Activated T-cell treated with anti-CD3 and anti-CD28 coated beads, Interleukin-2, amount 50 U/mL, for 4 hours (primary cell): ENCODE measurements around the gene RAB14. TPM values are rescaled to one million over a fixed set of nuclear protein-coding genes. Genes with fewer than 3 reads are reported as not detected.

Source experiments
- ATAC-seq, 2 donors: fragments of 200-7000 bp; cut with Tn5 transposase; one replicate each; pipeline ENCODE4 v1.10.0; 2021
- DNase-seq: peaks from one replicate; pipeline ENCODE4 v3.0.0-alpha.2; 2020
- H3K27me3 Mint-ChIP-seq: one replicate; pipeline ENCODE4 v1.8.0; 2021; ENCODE audit warnings: low read depth, mixed read lengths
- H3K36me3 Mint-ChIP-seq: one replicate; pipeline ENCODE4 v1.8.0; 2022; ENCODE audit warnings: mixed read lengths; ENCODE audit not compliant: insufficient read depth
- H3K4me1 Mint-ChIP-seq: one replicate; pipeline ENCODE4 v1.8.0; 2021; ENCODE audit warnings: low read depth, mixed read lengths
- H3K4me3 Mint-ChIP-seq: one replicate; pipeline ENCODE4 v1.8.0; 2021; ENCODE audit warnings: mild to moderate bottlenecking, moderate library complexity, mixed read lengths
- H3K9me3 Mint-ChIP-seq: one replicate; pipeline ENCODE4 v1.8.0; 2021; ENCODE audit warnings: mixed read lengths
- total RNA-seq, 3 donors: library from RNA; stranded (reverse); gene quantifications; one replicate each; pipeline ENCODE4 v1.2.1, GENCODE V29; 2021

RAB14 gene
- total RNA-seq, 3 donors from 2014 or later: 53.9 to 60.5 (median 59.6) TPM

DNA sequence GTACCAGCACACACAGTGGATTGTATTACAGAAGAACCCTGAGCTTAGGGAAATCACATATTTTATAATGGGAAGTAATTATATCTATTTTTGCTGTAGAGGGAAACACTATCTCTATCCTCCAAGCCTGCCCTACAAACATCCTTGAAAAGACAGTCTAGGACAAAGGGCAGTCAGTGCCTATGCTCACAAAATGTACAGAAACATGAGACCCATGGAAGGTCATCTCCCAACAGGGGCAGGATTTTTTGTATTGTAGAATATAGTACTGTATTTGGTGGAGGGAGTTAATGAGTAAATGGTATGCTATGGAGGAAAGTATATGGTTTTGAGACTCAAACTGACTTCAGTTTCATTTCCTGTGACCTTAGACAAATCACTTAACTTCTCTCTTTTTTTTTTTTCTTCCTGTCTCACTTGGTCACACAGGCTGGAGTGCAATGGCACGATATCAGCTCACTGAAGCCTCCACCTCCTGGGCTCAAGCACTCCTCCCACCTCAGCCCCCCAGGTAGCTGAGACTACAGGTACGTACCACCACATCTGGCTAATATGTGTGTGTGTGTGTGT is 5.8 kb upstream of the RAB14 start:
- Mint-ChIP-seq H3K9me3 (no peaks in the 10 kb centered on the region), H3K4me3 (no peak overlapping the region), H3K27me3 (no peaks in the 10 kb centered on the region), H3K36me3 (peaks cover 3% of the 10 kb centered on the region), H3K4me1 (peaks cover 22% of the 10 kb centered on the region)
- ATAC-seq: peak in 1 of 2 donors; percentile 38
- DNase-seq: no peak

DNA sequence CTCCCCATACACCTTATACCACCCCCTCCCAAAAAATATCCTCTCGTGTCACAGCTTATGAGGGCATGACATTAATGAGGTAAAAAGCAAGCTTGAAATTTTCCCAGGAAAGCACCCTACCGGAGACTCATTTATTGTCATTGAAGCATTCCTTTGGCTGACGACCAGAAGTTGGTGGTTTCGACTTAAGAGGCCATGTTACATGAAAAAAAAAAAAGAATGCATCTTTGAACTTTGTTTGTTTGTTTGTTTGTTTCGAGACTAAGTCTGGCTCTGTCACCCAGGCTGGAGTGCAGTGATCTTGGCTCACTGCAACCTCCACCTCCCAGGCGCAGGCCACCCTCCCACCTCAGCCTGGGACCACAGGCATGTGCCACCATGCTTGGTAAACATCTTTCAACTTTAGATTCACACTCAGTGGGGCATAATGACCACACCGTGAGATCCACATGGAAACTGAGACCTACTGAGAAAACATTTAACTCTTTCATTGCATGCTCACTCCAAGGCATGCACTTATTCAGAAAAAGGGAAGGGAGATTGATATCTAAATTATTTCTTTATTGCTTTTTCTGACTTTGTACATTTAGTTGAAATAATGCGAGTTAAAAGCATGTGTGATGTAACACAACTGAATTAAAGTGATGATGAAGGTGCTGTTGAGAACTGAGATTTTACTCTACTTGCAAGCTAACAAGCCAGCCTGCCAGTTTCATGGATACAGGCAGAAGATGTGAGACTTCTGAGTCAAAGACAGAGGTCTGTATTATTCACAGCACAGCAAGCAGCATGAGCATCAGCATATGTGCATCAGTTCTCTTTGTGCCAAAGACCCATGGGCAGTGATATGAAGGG is 5.1 kb upstream of the RAB14 start:
- Mint-ChIP-seq H3K9me3 (no peaks in the 10 kb centered on the region), H3K4me1 (peaks cover 28% of the 10 kb centered on the region), H3K27me3 (no peaks in the 10 kb centered on the region), H3K36me3 (peaks cover 3% of the 10 kb centered on the region), H3K4me3 (no peak overlapping the region)
- no peak for DNase-seq
- ATAC-seq: peak; percentile 39 to 44

DNA sequence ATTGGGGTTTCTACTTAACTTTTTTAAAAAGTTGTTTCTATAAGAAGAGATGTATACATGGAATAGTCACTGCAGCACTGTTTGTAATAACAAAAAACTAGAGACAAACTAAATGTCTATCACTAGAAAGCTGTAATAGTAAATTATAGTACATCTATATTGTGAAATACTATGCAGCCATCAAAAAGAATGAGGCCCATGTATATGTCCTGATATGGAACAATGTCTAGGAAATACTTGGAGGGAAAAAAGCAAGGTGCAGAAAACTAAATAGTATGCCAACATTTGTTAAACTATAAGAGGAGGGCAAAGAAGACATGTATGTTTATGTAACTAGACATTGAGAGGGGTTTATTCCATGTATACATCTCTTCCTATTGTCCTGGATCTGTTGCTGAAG is 2.9 kb upstream of the RAB14 start:
- ATAC-seq (no peak), DNase-seq (no peak)
- Mint-ChIP-seq H3K4me1 (peaks cover 34% of the 10 kb centered on the region), H3K9me3 (no peaks in the 10 kb centered on the region), H3K36me3 (peaks cover 5% of the 10 kb centered on the region), H3K4me3 (no peak overlapping the region), H3K27me3 (no peaks in the 10 kb centered on the region)

DNA sequence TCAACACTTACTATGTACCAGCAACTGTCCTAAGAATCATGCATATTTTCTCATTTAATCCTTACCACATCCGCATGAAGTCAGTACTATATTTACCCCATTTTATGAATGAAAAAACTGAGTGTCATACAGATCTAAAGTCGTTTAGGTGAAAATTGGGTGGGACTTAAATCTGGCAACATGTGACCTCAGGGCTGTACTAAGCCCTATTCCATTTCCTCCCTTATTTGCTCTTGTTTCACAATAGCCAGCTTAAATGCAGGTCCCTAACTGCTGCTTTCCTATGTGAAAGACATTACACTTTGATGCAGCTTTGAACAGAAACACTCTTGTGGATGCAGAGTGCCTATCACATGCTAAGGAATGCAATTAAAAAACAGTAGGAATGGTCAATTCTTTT is 2.5 kb upstream of the RAB14 start:
- Mint-ChIP-seq H3K36me3 (peaks cover 5% of the 10 kb centered on the region), H3K9me3 (no peaks in the 10 kb centered on the region), H3K27me3 (no peaks in the 10 kb centered on the region), H3K4me1 (peaks cover 39% of the 10 kb centered on the region), H3K4me3 (no peak overlapping the region)
- ATAC-seq (no peak), DNase-seq (no peak)

DNA sequence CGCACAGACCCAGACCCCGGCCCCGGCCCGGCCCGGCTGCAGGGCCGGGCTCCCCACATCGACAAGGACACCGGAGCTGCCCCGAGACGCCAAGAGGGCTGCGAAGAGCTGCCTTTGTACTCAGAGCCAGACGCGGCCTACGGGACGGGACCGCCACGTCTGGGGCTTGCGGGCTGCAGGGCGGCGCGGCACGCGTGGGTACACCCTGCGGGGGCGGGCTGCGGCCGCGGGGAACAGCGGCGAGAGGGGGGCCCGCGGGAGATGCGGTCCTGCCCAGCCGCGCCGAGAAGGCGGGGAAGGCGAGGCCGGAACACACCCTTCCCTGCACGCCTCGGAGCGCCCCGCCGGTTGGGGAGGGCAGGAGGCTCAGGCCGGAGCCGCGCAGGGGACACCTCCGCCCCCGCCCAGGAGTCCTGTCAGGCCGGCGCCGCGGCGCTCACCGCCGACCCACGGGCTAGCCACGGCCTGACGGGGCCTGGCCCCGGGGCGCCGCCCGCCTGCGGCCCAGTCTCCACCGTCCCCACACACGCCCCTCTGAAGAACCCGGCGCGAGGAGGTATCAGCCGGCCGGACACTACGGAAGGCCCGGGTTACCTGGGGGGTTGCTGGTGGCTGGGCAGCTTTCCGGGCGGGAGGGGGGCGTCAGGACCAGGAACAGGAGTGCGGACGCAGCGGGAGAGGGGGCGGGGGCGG is 478 bp downstream of the RAB14 start:
- Mint-ChIP-seq H3K4me1 (peaks cover 46% of the 10 kb centered on the region), H3K27me3 (no peaks in the 10 kb centered on the region), H3K9me3 (no peaks in the 10 kb centered on the region), H3K4me3 (peak overlapping the region; percentile 95), H3K36me3 (peaks cover 4% of the 10 kb centered on the region)
- ATAC-seq (peak; percentile 34 to 49), DNase-seq (peak; percentile 35)

DNA sequence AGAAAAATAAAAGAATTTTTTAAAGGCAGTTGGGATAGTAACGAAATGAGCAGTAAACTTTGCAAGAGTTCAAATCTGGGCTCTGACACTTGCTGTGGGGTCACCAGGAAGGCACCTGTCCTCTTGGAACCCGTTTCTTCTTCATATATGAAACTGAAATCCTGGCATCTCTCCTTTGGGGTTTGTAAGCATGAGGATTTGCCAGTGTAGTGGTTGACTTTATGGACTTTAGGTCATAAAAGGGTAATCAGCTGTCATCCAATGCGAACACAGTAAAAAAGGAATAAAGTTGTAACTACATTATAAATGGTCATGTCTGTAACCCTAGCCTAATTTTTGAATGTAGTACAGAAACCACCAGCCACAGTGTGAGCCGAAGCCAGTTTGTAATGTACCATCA is 1.3 kb downstream of the RAB14 start:
- ATAC-seq (no peak), DNase-seq (no peak)
- peak overlapping the region; percentile 95 for H3K4me3 Mint-ChIP-seq
- H3K4me1 Mint-ChIP-seq: peaks cover 55% of the 10 kb centered on the region
- no peaks in the 10 kb centered on the region for H3K27me3 Mint-ChIP-seq
- H3K9me3 Mint-ChIP-seq: no peaks in the 10 kb centered on the region
- H3K36me3 Mint-ChIP-seq: peaks cover 4% of the 10 kb centered on the region

DNA sequence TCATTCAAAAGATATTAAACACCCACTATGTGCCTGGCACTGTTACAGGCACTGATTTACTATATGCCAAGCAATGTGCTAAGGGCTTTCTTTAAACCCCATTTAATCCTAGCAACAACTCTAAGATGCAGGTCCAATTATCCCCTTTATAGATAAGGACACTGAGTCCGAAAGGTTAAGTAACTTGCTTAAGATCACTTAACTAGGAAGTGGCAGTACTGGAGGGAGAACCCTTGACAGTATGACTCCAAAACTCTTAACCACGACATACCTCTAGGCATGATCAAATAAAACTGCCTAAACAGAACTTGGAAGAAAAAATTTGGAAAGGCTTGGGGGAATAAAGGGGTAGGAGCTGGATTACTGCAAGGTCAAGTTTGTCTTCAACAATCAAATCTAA is 1.7 kb downstream of the RAB14 start:
- ATAC-seq (no peak), DNase-seq (no peak)
- Mint-ChIP-seq H3K27me3 (no peaks in the 10 kb centered on the region), H3K36me3 (peaks cover 4% of the 10 kb centered on the region), H3K9me3 (no peaks in the 10 kb centered on the region), H3K4me1 (peaks cover 59% of the 10 kb centered on the region), H3K4me3 (peak overlapping the region; percentile 95)

DNA sequence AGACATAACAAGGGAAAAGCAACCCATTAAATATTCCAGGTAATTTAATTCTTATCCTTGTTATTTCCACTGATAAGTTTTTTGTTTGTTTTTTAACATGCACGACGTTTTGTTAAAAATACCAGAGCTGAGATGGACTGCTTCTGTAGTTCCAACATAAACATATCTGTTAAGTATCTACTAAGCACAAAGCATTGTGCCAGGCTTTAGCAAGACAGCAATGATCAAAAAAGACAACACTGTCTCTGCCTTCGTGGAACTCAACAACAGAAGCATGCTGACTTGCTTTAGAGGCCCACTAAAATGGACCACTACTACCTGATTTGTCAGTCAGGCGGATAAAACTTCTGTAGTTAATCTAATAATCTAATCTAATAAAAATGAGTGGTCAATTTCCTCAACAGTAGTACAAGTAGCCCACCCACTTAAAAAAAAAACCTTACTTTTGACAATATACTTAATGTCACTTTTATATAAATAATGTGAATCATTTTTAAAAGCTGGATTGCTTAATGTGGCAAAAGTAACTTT is 3.1 kb downstream of the RAB14 start:
- no peak for ATAC-seq
- DNase-seq: no peak
- Mint-ChIP-seq H3K9me3 (no peaks in the 10 kb centered on the region), H3K4me1 (peaks cover 66% of the 10 kb centered on the region), H3K4me3 (peak overlapping the region; percentile 95), H3K27me3 (no peaks in the 10 kb centered on the region), H3K36me3 (peaks cover 4% of the 10 kb centered on the region)

DNA sequence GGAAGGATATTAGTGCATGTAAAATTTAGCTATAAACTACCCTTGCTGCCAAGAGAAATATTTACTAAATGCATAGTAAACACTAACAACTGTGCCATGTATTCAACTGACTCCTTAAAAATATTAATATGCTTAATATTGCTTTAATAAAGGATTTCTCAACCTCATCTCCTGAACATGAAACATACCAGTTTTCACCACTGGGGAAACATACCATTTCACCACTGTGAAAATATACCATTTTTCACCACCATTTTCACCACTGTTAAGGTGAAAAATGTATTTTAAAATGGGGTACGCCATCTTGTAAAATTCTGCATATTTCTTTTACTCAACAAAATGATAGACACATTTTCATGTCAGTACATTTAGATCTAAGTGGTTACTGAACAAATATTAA is 4.5 kb downstream of the RAB14 start:
- Mint-ChIP-seq H3K4me3 (peak overlapping the region; percentile 9), H3K9me3 (no peaks in the 10 kb centered on the region), H3K36me3 (peaks cover 4% of the 10 kb centered on the region), H3K27me3 (no peaks in the 10 kb centered on the region), H3K4me1 (peaks cover 73% of the 10 kb centered on the region)
- ATAC-seq: no peak
- DNase-seq: no peak

DNA sequence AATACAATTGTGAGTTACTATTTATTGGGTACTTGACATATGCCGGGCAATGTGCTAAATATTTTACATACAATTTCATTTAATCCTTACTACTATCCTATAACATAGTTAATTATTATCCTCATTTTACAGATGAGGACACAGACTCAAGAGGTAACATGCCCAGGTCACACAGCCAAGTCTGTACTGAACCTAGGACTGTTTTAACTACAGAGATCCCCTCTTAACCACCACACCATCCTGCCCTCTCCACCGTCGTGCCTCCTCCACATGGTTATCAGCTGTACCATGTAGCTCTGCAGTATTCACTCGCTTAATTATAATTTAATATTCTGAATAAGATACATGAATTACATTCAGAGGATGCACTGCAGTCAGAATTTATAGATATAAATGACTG is 5.3 kb downstream of the RAB14 start:
- Mint-ChIP-seq H3K36me3 (peaks cover 4% of the 10 kb centered on the region), H3K4me3 (no peak overlapping the region), H3K4me1 (peaks cover 76% of the 10 kb centered on the region), H3K27me3 (no peaks in the 10 kb centered on the region), H3K9me3 (no peaks in the 10 kb centered on the region)
- no peak for ATAC-seq
- DNase-seq: no peak

DNA sequence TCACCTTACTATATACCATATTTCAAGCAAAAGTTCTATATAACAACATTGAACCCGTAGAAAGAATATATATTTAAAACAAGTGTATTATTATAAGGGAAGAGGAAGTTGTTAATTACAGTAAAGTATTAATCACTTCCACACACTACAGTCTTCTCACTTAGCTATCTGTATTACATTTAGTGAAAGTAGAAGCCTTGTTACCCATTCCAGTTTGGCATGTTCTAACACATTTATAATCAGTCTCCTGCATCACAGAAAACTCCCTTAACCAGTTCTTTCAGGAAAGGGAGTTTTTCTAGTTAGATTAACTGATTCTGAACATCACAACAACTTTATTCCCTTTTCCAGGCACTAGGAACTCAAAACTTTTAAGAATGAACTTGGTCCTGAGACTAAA is 6.9 kb downstream of the RAB14 start:
- ATAC-seq (peak; percentile 49 to 64), DNase-seq (no peak)
- H3K36me3 Mint-ChIP-seq: peaks cover 6% of the 10 kb centered on the region
- no peak overlapping the region for H3K4me3 Mint-ChIP-seq
- no peaks in the 10 kb centered on the region for H3K9me3 Mint-ChIP-seq
- peaks cover 86% of the 10 kb centered on the region for H3K4me1 Mint-ChIP-seq
- H3K27me3 Mint-ChIP-seq: no peaks in the 10 kb centered on the region

DNA sequence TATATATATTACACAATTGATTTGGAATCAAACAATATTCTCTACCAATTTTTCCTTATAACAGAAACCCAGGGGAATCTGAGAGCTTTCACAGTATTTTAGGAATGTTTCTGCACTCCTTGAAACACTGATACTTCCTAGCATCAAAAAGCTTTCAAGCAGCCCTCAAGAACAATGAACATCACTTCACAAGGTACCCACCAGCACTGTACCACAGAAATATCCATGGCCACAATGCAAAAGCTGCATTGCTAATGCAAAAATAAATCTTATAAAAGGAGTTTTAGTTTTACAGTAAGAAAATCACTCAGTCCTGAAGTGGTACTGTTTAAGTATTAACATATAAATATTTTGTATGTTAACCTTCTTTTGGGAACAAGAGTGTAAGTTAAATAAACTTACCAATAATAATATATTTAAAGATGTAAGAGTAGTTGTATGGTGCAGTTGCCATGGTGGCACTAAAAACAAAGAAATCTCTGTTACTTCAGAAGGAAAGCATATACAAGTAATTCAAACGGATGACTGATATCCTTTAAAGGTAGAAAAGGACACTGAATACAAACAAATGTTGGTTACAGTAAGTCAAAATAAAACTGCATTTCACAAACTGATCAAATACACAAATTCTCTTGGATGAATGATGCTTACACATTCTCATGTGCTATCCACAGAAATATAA is 8.6 kb downstream of the RAB14 start:
- Mint-ChIP-seq H3K27me3 (no peaks in the 10 kb centered on the region), H3K9me3 (no peaks in the 10 kb centered on the region), H3K4me3 (no peak overlapping the region), H3K36me3 (peaks cover 9% of the 10 kb centered on the region), H3K4me1 (peaks cover 82% of the 10 kb centered on the region)
- ATAC-seq (no peak), DNase-seq (no peak)

DNA sequence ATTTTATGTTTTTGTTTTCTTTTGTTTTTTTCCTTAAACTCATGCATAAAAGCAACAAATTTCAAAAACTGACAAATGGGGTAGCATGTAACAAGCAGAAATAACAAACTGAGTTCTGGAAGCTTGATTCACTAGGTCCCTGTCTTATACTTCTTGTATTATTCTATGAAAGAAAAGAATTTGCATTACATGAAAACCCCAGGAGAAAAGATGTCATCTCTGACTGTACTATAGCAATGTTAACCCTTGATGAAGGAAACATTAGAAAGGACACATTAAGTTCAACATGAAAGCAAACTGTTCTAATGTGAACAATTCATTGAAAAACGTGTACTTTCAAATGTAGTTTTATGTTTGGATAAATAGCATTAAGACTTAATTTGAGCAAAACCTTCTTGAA is 9.2 kb downstream of the RAB14 start:
- no peak overlapping the region for H3K4me3 Mint-ChIP-seq
- no peak for DNase-seq
- H3K36me3 Mint-ChIP-seq: peaks cover 9% of the 10 kb centered on the region
- peaks cover 82% of the 10 kb centered on the region for H3K4me1 Mint-ChIP-seq
- no peaks in the 10 kb centered on the region for H3K9me3 Mint-ChIP-seq
- peak; percentile 47 to 52 for ATAC-seq
- H3K27me3 Mint-ChIP-seq: no peaks in the 10 kb centered on the region

DNA sequence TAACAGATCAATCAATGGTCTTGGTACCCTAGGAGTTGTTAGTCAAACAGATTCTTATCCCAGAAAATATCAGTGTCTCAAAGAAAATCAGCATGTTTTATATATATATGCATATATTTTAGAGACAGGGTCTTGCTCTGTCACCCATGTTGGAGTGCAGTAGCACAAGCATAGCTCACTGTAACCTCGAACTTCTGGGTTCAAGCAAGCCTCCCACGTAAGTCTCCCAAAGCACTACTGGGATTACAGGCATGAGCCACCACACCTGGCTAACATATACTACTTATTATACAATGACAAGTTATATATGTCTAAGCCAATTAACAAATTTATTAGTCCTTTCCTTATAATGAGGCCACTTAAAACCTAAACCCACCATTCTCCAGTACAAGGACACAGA is 10.4 kb downstream of the RAB14 start:
- ATAC-seq (no peak), DNase-seq (no peak)
- H3K9me3 Mint-ChIP-seq: no peaks in the 10 kb centered on the region
- H3K36me3 Mint-ChIP-seq: peaks cover 13% of the 10 kb centered on the region
- H3K4me3 Mint-ChIP-seq: no peak overlapping the region
- H3K4me1 Mint-ChIP-seq: peaks cover 80% of the 10 kb centered on the region
- H3K27me3 Mint-ChIP-seq: no peaks in the 10 kb centered on the region
